HG03460 (cell line): Measurements from ENCODE around the gene BOC.
"Not testable (repeated sequence)": the region's sequence is repeated elsewhere in the genome, so short reads cannot be mapped to it uniquely, and the experiment has no call there.

Experiments
- ATAC-seq: cut with Tn5 transposase; IDR thresholded peaks from one replicate; pipeline ENCODE4 v1.9.1; 2021; ENCODE audit not compliant: unreplicated experiment

BOC gene

DNA sequence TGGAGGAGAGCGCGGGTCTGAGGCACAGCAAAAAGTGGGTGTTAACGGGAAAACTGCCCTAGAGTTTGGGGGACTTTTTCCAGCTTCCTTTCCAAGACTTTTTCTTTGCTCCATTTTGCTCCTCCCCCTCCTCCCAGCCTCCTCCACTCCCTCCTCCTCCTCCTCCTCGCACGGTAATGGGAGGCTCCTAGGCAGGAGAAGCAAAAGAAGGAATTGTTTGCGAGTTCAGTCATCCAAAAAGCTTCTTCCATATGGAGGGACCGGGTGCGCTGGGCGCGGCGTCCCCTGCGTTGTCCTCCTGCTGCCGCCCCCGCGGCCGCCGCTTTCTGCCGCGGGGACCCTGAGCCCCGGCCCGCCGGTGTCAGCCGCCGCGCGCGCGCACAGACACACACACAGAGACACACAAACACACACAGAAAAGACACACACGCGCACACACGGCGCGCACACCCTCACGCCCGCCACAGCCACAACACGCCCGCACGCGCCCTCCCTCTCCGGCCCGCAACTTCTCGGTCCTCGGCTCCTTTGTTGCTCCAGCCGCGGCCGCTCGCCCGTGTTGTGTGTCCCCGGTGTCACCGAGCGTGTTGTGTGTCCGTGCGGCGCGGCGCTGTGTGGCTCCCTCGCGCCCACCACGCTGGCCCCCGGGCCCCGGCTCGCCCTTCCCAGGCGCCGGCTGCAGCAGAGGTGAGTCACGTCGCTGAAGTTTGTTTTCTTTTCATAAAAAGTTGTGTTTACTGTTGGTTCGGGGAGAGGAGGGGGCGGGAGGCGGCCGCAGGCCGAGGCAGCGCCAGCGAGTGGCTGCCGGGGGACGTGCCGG lies at the start of gene BOC:
Gene BOC, plus strand, starts transcription at position 228 of the 820 bp plus-strand sequence. CDS start 38,246 bp downstream, outside the sequence.
- no peak for ATAC-seq

- ATAC-seq, result no peak
Observed at GRCh38 chr3:113161661-113162060, 49.7 kb upstream of the BOC start.

GRCh38 chr3:113163152-113163551 lies 48.2 kb upstream of the BOC start:
- ATAC-seq, result no peak

GRCh38 chr3:113165841-113166240 lies 45.5 kb upstream of the BOC start:
- ATAC-seq, result no peak

- no peak for ATAC-seq
Observed at GRCh38 chr3:113166357-113166718, 45.0 kb upstream of the BOC start.

DNA sequence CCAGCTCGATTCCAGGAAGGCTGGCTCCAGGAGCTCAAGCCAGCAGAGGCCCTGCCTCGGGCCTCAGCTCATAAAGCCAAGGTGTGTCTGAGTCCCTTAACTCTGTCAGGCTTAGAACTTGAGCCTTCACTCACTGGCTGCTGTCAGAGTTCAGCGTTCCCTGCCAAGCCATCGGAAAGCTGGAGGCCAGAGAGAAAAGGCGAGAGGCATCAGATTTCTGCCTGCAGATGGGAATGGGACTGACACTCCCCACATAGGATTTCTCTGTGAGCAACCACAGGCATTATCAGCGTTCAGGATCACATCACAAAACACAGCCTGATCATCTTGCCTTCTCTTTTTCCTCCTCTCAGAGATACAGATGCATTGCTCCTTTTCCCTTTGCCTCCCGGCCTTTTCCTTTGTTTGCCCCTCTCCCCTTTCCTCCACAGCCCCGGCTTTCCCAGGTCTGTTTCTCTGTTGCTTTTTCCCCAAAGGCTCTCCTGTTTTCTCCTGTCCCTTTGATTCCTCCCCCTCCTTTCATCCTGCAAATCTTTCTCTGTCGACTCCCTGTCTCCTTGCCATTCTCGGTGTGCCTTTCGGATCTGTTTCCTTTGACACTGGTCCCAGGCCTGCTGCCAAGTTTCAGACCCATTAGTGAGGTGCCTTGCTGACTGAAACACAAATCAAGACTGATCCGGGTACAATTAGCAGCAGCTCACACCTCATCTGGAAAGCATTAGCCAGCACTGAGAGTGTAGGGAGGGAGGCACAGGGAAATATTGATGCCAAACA lies 44.5 kb upstream of the BOC start:
- ATAC-seq, result no peak

- ATAC-seq, result no peak
Observed at GRCh38 chr3:113167825-113168801, 43.2 kb upstream of the BOC start.

GRCh38 chr3:113169891-113170452 lies 41.4 kb upstream of the BOC start:
- ATAC-seq, result no peak

- no peak for ATAC-seq
Observed at GRCh38 chr3:113170771-113171170, 40.6 kb upstream of the BOC start.

GRCh38 chr3:113171675-113172300 lies 39.6 kb upstream of the BOC start:
- not testable (repeated sequence) for ATAC-seq

- ATAC-seq, result no peak
Observed at GRCh38 chr3:113173102-113173501, 38.3 kb upstream of the BOC start.

DNA sequence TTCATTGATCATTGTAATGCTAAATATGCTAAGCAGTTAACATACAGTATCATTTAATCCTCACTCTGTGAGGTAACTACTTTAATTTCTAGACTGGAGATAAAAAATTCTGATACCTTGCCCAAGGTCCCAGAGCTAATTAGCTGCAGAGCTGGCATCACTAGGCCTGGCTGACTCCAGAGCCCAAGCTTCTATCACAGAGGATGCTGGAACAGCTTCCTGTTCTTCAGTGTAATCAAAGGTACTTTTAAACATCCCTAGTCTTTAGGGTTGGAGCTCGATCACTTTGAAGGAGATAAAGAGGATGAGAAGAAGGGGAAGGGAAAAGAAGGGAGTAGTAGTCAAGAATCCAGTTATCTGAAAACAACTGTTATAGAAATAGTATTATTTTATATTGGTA lies 37.1 kb upstream of the BOC start:
- ATAC-seq, result no peak

DNA sequence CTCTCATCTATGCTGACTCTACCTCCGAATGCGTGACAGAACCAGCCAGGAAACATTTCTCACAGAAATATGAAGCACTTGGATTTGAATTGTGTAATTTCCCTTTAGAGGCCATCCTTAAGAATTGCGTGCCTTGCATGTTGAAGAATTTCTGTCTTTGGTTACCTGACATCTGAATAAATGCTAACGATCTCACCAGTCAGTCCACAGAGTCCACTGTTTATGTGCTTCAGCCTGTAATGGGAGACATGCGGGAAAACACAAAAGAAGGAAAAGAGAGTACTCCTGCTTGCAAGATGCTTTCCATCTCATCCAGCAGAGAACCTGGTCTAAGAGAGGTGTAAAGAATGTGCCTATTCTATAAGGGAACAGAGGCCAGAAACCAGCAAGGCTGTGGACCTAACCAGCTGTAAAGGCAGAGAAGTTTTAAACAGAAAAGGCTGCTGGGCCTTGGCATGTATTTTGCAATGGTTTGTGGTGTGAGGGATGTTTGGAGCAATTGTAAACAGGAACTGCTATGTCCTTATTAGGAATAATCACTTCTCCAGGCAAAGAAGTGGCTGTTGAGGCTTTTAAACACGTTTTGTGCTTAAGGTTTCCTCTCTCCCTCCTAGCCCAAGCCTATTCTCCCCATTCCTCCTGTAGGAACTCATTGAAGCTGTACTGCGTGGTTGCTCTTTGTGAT lies 36.4 kb upstream of the BOC start:
- no peak for ATAC-seq

DNA sequence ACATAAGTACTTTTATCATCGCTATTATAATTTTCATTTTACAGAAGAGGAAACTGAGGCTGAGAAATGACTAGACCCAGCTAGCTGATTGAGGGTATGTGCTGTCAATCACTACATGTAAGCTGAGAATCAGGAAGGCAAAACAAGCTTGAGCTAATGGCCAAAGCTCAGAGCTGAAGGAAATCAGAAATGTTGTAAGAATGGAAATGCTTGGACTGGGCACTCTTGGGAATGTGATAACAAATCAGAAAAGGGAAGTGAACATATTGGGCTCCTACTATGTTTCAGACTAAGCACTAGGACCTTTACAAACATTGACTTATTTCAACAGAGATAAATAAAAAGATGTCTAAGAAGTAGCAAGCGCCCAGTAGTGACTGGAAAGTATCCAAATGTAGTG lies 33.8 kb upstream of the BOC start:
- ATAC-seq, result no peak

DNA sequence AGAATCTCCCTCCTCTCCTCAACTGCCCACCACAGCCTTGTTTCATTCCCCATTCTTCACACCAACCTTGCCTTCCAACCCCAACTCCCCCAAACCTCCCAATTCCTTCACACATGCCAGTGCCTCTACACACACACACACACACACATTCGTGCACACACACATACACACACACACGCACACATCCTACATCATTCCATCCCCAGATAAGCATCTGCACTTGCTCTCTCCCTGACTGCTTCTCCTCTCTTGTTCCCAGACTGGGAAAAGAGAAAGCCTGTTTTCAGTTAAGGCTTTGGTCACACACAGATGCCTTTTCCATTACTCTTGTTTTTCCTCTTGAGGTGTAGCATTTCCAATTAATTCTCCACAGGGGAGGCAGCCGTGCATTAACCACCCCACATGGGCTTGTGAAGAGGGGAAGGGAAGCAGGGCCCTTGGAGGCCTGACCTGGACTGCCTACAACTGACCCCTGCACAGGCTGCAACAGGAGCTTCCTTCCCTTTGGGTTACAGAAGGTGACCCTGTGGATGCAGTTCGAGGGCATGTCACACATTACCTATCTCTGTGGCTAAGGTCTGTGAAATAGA lies 32.0 kb upstream of the BOC start:
- ATAC-seq, result no peak

GRCh38 chr3:113183748-113184661 lies 27.4 kb upstream of the BOC start:
- no peak for ATAC-seq

DNA sequence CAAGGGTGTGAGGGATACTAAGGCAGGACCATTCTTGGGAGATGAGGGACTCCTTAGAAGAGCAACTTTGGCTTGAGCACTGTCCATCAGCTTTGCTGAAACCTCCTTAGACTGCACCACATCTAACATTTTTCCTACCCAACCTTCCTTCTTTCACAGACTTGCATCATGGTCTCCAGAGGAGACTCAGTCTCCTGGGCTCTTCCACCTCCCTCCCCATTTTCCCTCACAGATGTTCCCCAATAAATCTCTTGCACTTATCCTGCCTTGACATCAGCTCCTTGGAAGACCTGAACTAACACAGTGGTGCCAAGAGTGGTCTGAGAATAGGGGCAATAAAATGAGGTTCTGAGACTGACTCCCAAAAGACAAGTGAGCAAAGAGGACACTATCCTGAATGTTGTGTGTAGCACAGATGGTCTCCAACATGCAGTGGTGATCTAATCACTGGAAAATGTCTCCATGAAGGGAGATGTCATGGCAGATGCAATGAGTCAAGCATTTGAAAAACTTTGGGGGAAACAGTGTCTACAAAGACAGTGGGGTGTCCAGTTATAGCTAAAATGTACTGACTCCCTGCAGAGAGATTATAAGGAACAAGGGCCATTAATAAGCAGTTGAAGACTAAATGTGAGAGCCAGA lies 26.0 kb upstream of the BOC start:
- ATAC-seq, result no peak

- no peak for ATAC-seq
Observed at GRCh38 chr3:113186566-113186965, 24.8 kb upstream of the BOC start.
